GM19468 (cell line): ENCODE results near the gene CCDC28A.
"Not testable (repeated sequence)": the region's sequence is repeated elsewhere in the genome, so short reads cannot be mapped to it uniquely, and the experiment has no call there.

ENCODE experiments used
- ATAC-seq: cut with Tn5 transposase; IDR thresholded peaks from one replicate; pipeline ENCODE4 v1.9.1; 2021; ENCODE audit warnings: mild to moderate bottlenecking, moderate library complexity, moderate number of reproducible peaks; ENCODE audit not compliant: unreplicated experiment; ENCODE audit errors: extremely low read depth

The CCDC28A gene

DNA sequence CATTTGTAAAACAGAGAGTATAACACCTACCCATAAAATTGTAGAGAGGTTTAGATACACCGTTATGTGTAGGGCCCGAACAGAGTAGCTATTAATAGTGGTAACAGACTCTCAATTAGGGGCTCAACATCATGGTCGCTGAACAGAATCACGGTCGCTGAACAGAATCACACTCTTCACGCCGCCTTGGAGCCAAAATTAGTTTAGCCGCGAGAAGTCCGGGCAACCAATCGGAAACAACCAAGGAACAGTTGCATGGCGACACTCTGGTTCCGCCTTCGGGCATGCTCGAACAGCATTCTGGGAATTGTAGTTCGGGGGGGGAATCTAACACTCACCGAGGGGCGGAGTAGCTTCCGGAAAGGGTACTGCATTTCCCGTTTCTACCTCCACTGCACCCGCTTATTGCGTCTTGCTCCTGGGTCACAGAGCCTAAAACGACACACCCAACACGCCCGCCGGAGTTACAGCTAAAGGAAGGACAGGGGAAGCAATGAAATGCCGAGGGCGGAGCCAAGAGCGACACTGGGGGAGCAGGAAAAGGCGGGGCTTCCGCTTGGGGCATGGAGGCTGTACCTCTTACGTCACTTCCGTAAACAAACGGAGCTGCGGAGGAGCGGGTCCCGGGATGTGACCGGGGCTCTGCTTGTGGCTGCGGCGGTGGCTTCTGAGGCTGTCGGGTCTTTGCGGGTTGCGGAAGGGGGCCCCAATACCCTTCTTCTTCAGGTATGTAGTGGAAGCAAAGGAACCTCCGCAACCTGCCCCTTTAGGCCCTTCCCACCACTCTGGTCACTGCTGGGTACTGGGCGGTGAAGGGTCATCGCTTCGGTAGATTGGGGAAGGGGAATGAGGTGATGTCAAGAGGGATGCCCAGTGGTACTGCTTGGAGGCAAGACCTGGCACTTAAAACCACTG is at the start of gene CCDC28A:
Gene CCDC28A (plus strand): TSS at position 593 of the 915 bp plus-strand sequence. CDS start 2,352 bp downstream, outside the sequence.
- ATAC-seq = peak; percentile 85

- no peak for ATAC-seq
Observed at GRCh38 chr6:138724015-138724414, 49.6 kb upstream of the CCDC28A start.

GRCh38 chr6:138726066-138726756 is 47.4 kb upstream of the CCDC28A start:
- ATAC-seq = no peak

DNA sequence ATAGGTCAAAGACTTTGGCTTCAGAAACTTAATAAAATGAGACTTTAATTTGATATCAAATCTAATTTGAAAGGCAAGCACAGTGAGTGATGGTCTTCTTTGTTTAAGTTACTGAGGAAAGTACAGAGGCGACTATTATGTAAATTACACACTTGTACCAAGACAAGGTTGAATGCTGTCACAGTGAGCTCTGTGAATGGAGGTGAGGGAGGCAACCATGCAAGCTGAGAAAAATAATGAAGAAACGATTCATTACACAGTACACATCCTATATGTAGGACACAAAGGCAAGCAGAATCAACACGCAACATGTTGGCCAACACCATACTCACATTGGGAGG is 46.8 kb upstream of the CCDC28A start:
- no peak for ATAC-seq

DNA sequence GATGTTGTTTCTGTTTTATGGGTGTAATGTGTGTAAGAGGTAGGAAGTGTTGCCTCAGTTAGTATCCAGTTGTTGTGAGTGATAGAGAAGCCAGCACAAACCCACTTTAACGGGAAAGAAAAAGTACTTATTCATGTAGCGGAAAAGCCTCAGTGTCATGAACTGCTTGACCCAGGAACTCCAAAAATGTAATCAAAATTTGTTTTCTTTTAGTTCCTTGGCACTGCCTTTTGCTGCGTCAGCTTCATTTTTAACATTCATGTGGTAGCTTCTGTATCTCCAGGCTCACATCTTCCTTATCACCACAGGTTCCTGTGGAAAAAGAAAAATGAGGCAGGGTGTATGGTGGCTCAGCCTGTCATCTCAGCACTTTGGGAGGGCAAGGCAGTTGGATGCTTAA is 46.4 kb upstream of the CCDC28A start:
- ATAC-seq = no peak

GRCh38 chr6:138728662-138729061 is 44.9 kb upstream of the CCDC28A start:
- no peak for ATAC-seq

- ATAC-seq = not testable (repeated sequence)
Observed at GRCh38 chr6:138730037-138730436, 43.5 kb upstream of the CCDC28A start.

DNA sequence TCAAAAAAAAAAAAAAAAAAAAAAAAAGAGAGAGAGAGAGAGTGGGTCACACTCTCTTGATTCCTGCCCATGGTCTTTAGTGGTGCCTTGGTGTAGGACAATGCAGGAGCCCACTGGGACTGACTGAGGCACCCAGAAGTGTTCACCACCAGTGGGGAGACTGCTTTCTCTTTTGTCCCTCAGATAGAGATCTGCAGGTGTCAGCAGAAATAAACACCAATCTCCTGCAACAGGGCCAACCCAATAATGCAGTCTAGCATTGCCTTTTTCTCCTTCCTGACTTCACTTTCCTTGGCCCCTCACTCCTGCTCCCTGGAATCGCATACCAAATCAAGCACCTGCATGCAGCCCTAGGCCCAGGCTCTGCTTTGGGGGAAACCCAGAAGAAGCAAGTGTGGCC is 39.0 kb upstream of the CCDC28A start:
- ATAC-seq = no peak

- no peak for ATAC-seq
Observed at GRCh38 chr6:138736640-138737039, 36.9 kb upstream of the CCDC28A start.

DNA sequence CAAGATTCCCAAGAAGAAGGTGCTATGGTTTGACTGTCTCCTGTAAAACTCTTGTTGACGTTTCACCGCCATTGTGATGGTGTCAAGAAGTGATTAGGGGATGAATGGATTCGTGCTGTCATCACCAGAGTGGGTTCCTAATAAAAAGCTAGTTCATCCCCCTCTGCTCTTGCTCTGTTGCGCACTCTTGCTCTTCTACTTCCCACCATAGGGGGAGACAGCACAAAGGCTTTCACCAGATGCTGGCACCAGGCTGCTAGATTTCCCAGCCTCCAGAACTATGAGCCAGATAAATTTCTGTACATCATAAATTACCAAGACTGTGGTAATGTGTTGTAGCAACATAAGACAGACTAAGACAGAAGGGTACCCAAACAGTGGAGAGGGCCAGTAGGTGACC is 21.6 kb upstream of the CCDC28A start:
- no peak for ATAC-seq

DNA sequence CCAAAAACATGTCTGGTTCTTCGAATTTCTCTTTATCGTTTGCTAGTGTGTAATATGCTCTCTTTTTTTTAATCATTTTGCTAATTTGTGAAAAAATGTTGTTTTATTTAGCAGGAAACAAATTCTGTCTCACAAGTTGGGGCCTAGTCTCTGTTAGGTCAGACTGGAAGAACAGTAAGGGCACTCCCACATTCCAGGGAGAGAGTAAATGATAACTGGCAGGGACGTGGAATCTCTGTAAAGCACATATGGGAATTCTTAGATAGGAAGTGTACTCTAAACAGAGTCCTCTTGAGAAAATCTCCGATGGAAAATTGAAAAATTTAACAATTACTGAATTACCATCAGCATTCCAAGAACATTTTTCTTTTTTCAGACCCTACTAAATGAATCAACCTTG is 16.4 kb upstream of the CCDC28A start:
- no peak for ATAC-seq

GRCh38 chr6:138765896-138766655 is 7.5 kb upstream of the CCDC28A start:
- ATAC-seq = no peak

GRCh38 chr6:138769102-138769676 is 4.4 kb upstream of the CCDC28A start:
- ATAC-seq = no peak

GRCh38 chr6:138772596-138773176 is 883 bp upstream of the CCDC28A start:
- no peak for ATAC-seq

- no peak for ATAC-seq
Observed at GRCh38 chr6:138774370-138774769, 801 bp downstream of the CCDC28A start.

DNA sequence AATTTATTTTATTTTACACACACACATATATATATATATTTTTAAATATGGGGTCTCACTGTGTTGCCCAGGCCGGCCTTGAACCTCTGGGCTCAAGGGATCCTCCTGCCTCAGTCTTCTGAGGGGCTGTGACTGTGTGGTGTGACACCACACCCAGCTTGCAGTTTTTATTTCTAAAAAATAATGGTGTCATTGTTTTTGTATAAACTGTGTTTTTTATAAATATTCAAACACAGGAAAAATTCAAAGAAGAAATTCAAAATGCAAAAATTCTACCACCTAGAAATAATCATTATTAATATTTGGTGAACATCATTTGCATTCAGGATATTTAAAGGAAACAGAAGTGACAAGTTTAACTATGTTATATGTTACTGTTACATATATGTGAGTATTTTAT is 3.1 kb downstream of the CCDC28A start:
- no peak for ATAC-seq

GRCh38 chr6:138778331-138778730 is 4.8 kb downstream of the CCDC28A start:
- ATAC-seq = no peak

GRCh38 chr6:138782243-138782642 is 8.7 kb downstream of the CCDC28A start:
- no peak for ATAC-seq

GRCh38 chr6:138785079-138785478 is 11.5 kb downstream of the CCDC28A start:
- ATAC-seq = no peak

GRCh38 chr6:138785980-138786379 is 12.4 kb downstream of the CCDC28A start:
- no peak for ATAC-seq
